HFFc6 (cell line): Measurements from ENCODE around the gene FARP1. TPM values are rescaled to one million over a fixed set of nuclear protein-coding genes. Genes with fewer than 3 reads are reported as not detected.
A peak's percentile ranks its signal among the peaks of the same experiment; 100 is the strongest.

Experiments
- DNase-seq: peaks from one replicate; pipeline ENCODE4 v3.0.0-alpha.2; 2018
- H3K27ac Mint-ChIP-seq: 2 replicates; pipeline ENCODE4 v1.8.0; 2020; ENCODE audit warnings: mild to moderate bottlenecking, mixed read lengths
- H3K27me3 Mint-ChIP-seq: 2 replicates; pipeline ENCODE4 v1.8.0; 2021; ENCODE audit warnings: mild to moderate bottlenecking, moderate library complexity, mixed read lengths; ENCODE audit not compliant: insufficient read depth
- H3K36me3 Mint-ChIP-seq: 2 replicates; pipeline ENCODE4 v1.8.0; 2021; ENCODE audit warnings: low read depth, mixed read lengths
- H3K4me1 Mint-ChIP-seq: 2 replicates; pipeline ENCODE4 v1.8.0; 2020; ENCODE audit warnings: low read depth, mixed read lengths
- H3K4me3 Mint-ChIP-seq: 2 replicates; pipeline ENCODE4 v1.8.0; 2020; ENCODE audit warnings: mild to moderate bottlenecking, moderate library complexity, mixed read lengths
- H3K9me3 Mint-ChIP-seq: 2 replicates; pipeline ENCODE4 v1.8.0; 2020; ENCODE audit warnings: mild to moderate bottlenecking, mixed read lengths
- total RNA-seq, 6 experiments: library from RNA; stranded (reverse); fragmentation: NEBNext Ultra II Directional; extraction: Animal tissue kit (Norgen Biotek cat#: 25700); gene quantifications; 2 replicates in 1 of 6; 3 replicates in 5 of 6; pipeline ENCODE4 v1.2.3, GENCODE V29; 2021
- TF ChIP-seq, protein P1 (sequence below): fragments of 200-600 bp; sonication (generic); IDR thresholded peaks from 2 replicates; pipeline ENCODE4 v1.5.0; 2021; ENCODE audit warnings: antibody characterized with exemption, mild to moderate bottlenecking

The FARP1 gene
- total RNA-seq, 6 experiments from 2014 or later = 140 to 181 (median 150) TPM

DNA sequence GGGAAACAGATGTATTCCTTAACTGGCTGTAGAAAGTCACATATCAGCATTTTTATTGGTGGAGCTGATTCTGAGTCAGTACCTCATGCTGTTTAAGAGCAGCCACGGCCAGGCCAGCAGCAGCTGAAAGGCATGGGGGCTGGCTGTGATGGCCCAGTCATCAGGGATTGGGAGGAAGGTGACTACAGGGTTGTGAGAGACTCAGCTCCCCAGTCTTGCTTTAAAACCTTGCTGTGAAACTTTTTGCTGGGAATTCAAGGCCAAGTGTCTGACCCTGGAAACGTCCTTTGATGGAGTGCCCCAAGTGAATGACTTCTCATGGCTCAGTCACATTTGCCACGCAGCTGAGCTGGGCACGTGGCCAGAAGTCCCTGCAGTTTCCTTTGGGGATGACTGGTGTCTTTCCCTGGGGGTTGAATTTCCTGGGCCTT is 73.3 kb downstream of the FARP1 start:
- peaks cover 5% of the 10 kb centered on the region; the same call in 1 of the 2 replicates for H3K9me3 Mint-ChIP-seq
- H3K4me3 Mint-ChIP-seq = peak overlapping the region; percentile 79
- TF ChIP-seq, protein P1, sequence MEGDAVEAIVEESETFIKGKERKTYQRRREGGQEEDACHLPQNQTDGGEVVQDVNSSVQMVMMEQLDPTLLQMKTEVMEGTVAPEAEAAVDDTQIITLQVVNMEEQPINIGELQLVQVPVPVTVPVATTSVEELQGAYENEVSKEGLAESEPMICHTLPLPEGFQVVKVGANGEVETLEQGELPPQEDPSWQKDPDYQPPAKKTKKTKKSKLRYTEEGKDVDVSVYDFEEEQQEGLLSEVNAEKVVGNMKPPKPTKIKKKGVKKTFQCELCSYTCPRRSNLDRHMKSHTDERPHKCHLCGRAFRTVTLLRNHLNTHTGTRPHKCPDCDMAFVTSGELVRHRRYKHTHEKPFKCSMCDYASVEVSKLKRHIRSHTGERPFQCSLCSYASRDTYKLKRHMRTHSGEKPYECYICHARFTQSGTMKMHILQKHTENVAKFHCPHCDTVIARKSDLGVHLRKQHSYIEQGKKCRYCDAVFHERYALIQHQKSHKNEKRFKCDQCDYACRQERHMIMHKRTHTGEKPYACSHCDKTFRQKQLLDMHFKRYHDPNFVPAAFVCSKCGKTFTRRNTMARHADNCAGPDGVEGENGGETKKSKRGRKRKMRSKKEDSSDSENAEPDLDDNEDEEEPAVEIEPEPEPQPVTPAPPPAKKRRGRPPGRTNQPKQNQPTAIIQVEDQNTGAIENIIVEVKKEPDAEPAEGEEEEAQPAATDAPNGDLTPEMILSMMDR = 0 out of 2 replicates have a peak, but pooled peaks have one; percentile 7
- peaks cover 76% of the 10 kb centered on the region for H3K4me1 Mint-ChIP-seq
- H3K27ac Mint-ChIP-seq = peak overlapping the region; percentile 95
- peak; percentile 91 for DNase-seq
- H3K36me3 Mint-ChIP-seq = peaks cover 26% of the 10 kb centered on the region
- H3K27me3 Mint-ChIP-seq = peaks cover 3% of the 10 kb centered on the region; the same call in 1 of the 2 replicates

- DNase-seq = no peak
- Mint-ChIP-seq H3K9me3 (no peaks in the 10 kb centered on the region), H3K36me3 (peaks cover 27% of the 10 kb centered on the region), H3K27ac (peak overlapping the region; percentile 95), H3K4me3 (no peak overlapping the region), H3K27me3 (peaks cover 3% of the 10 kb centered on the region; the same call in 1 of the 2 replicates), H3K4me1 (peaks cover 76% of the 10 kb centered on the region)
- TF ChIP-seq, protein P1 = no peak
Measured at GRCh38 chr13:98216711-98217285, 73.9 kb downstream of the FARP1 start.

DNA sequence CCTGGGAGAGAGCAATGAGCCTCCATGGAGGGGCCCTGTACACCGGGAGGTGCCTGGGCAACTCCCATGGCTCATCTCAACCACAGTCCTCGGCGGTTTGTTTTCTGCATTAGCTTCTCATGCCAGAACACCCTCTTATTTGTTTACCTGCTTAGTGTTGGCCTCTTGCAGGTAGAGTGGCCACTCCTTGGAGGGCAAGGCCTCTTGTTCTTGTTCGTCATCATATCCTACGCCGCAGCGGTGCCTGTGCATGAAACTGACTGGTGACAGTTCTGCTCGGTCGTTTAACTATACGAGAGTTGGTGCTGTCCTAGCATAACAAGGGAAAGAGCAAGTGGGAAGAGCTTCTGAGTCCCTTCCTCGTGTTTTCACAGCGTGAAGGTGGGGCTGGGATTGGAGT is 74.7 kb downstream of the FARP1 start:
- H3K27ac Mint-ChIP-seq = peak overlapping the region; percentile 42; the same call in 1 of the 2 replicates
- H3K4me1 Mint-ChIP-seq = peaks cover 76% of the 10 kb centered on the region
- peaks cover 3% of the 10 kb centered on the region; the same call in 1 of the 2 replicates for H3K27me3 Mint-ChIP-seq
- H3K36me3 Mint-ChIP-seq = peaks cover 33% of the 10 kb centered on the region
- DNase-seq = no peak
- TF ChIP-seq, protein P1 = no peak
- no peaks in the 10 kb centered on the region for H3K9me3 Mint-ChIP-seq
- no peak overlapping the region for H3K4me3 Mint-ChIP-seq

DNA sequence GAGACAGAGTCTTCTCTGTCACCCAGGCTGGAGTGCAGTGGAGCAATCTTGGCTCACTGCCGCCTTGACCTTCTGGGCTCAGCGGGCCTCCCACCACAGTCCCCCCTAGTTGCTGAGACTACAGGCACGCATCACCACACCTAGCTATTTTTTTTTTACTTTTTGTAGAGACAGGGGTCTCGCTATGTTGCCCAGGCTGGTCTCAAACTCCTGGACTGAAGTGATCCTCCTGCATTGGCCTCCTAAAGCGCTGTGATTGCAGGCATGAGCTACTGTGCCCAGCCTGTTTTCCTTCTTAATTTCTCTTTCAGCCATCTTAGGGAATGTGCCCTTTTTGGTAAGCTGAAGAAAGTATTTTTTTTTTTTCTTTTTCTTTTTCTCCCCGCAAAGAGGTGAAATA is 76.8 kb downstream of the FARP1 start:
- Mint-ChIP-seq H3K4me3 (no peak overlapping the region), H3K9me3 (no peaks in the 10 kb centered on the region), H3K36me3 (peaks cover 35% of the 10 kb centered on the region), H3K27me3 (peaks cover 3% of the 10 kb centered on the region; the same call in 1 of the 2 replicates), H3K4me1 (peaks cover 63% of the 10 kb centered on the region), H3K27ac (no peak overlapping the region)
- TF ChIP-seq, protein P1 = no peak
- no peak for DNase-seq

GRCh38 chr13:98220271-98220791 is 77.4 kb downstream of the FARP1 start:
- peaks cover 56% of the 10 kb centered on the region for H3K4me1 Mint-ChIP-seq
- no peak for DNase-seq
- H3K27ac Mint-ChIP-seq = no peak overlapping the region
- H3K4me3 Mint-ChIP-seq = no peak overlapping the region
- H3K36me3 Mint-ChIP-seq = peaks cover 41% of the 10 kb centered on the region
- TF ChIP-seq, protein P1 = no peak
- H3K9me3 Mint-ChIP-seq = no peaks in the 10 kb centered on the region
- H3K27me3 Mint-ChIP-seq = peaks cover 3% of the 10 kb centered on the region; the same call in 1 of the 2 replicates
